HuH-7.5 (cell line): ENCODE results near the gene FAM13A.
"Not testable (repeated sequence)": the region's sequence is repeated elsewhere in the genome, so short reads cannot be mapped to it uniquely, and the experiment has no call there.

ENCODE experiments used
- DNase-seq: peaks from one replicate; pipeline ENCODE4 v3.0.0; 2011; ENCODE audit warnings: low spot score

FAM13A gene

GRCh38 chr4:88897752-88898151 is 159.2 kb downstream of the FAM13A start:
- DNase-seq: no peak

GRCh38 chr4:88897180-88897579 is 159.8 kb downstream of the FAM13A start:
- no peak for DNase-seq

GRCh38 chr4:88893961-88894360 is 163.0 kb downstream of the FAM13A start:
- no peak for DNase-seq

- no peak for DNase-seq
Measured at GRCh38 chr4:88892646-88893045, 164.3 kb downstream of the FAM13A start.

- DNase-seq: no peak
Measured at GRCh38 chr4:88891636-88892035, 165.3 kb downstream of the FAM13A start.

- DNase-seq: not testable (repeated sequence)
Measured at GRCh38 chr4:88887409-88887808, 169.6 kb downstream of the FAM13A start.

GRCh38 chr4:88881227-88881569 is 175.8 kb downstream of the FAM13A start:
- DNase-seq: no peak

- DNase-seq: no peak
Measured at GRCh38 chr4:88880501-88881226, 176.3 kb downstream of the FAM13A start.

- DNase-seq: no peak
Measured at GRCh38 chr4:88879991-88880390, 177.0 kb downstream of the FAM13A start.

- no peak for DNase-seq
Measured at GRCh38 chr4:88878642-88879041, 178.3 kb downstream of the FAM13A start.

GRCh38 chr4:88870428-88870827 is 186.6 kb downstream of the FAM13A start:
- no peak for DNase-seq

- DNase-seq: no peak
Measured at GRCh38 chr4:88868510-88868909, 188.5 kb downstream of the FAM13A start.

- no peak for DNase-seq
Measured at GRCh38 chr4:88866862-88867550, 190.0 kb downstream of the FAM13A start.

GRCh38 chr4:88865466-88865865 is 191.5 kb downstream of the FAM13A start:
- DNase-seq: no peak

- DNase-seq: no peak
Measured at GRCh38 chr4:88865046-88865445, 191.9 kb downstream of the FAM13A start.

GRCh38 chr4:88860586-88860985 is 196.4 kb downstream of the FAM13A start:
- no peak for DNase-seq

GRCh38 chr4:88859191-88859812 is 197.7 kb downstream of the FAM13A start:
- no peak for DNase-seq

GRCh38 chr4:88858752-88859151 is 198.2 kb downstream of the FAM13A start:
- DNase-seq: no peak

- DNase-seq: no peak
Measured at GRCh38 chr4:88857588-88857987, 199.4 kb downstream of the FAM13A start.

GRCh38 chr4:88854481-88854880 is 202.5 kb downstream of the FAM13A start:
- DNase-seq: no peak

- not testable (repeated sequence) for DNase-seq
Measured at GRCh38 chr4:88853583-88853982, 203.4 kb downstream of the FAM13A start.

GRCh38 chr4:88846206-88846790 is 210.7 kb downstream of the FAM13A start:
- no peak for DNase-seq
